ENCODE data around the gene OPCML.

OPCML gene

GRCh38 chr11:133181066-133181465 is 351.2 kb downstream of the OPCML start:
- Histone ChIP-seq H3K27ac (ENCODE audit: low read depth, low read length) (no peak overlapping the region), H3K36me3 (ENCODE audit: control insufficient read depth, insufficient read depth, low read length) (no peaks in the 10 kb centered on the region), H3K9me3 (ENCODE audit: control insufficient read depth, insufficient read depth, low read depth, low read length) (no peaks in the 10 kb centered on the region), H3K27me3 (ENCODE audit: control insufficient read depth, insufficient read depth, low read length) (no peaks in the 10 kb centered on the region), H3K4me1 (ENCODE audit: control insufficient read depth, insufficient read depth, low read length) (no peaks in the 10 kb centered on the region), H3K9ac (ENCODE audit: low read length) (no peak overlapping the region), H3K4me3 (ENCODE audit: low read depth, low read length) (no peak overlapping the region)

DNA sequence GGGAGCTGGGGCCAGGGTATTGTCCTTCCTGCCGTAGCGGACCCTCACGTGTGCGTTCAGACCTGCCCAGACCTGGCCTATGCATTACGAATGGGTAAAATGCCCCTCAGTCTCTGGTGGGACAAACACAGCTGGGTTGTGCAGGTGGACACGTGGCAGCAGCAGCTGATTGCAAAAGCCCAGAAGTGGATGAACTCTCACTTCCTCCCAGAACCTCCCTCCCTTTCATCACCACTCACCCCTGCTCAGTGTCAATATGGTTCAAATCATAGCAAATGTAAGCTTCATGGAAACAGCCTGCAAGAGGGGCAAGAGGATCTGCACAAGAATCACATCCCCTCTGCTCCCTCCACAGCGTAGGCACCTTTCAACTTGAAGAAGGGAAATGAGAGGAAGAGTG is 352.1 kb downstream of the OPCML start:
- no peak overlapping the region for H3K27ac ChIP-seq (ENCODE audit: low read depth, low read length)
- no peak overlapping the region for H3K4me3 ChIP-seq (ENCODE audit: low read depth, low read length)
- H3K9ac ChIP-seq (ENCODE audit: low read length) = no peak overlapping the region
- no peaks in the 10 kb centered on the region for H3K27me3 ChIP-seq (ENCODE audit: control insufficient read depth, insufficient read depth, low read length)
- no peaks in the 10 kb centered on the region for H3K36me3 ChIP-seq (ENCODE audit: control insufficient read depth, insufficient read depth, low read length)
- H3K9me3 ChIP-seq (ENCODE audit: control insufficient read depth, insufficient read depth, low read depth, low read length) = no peaks in the 10 kb centered on the region
- no peaks in the 10 kb centered on the region for H3K4me1 ChIP-seq (ENCODE audit: control insufficient read depth, insufficient read depth, low read length)

DNA sequence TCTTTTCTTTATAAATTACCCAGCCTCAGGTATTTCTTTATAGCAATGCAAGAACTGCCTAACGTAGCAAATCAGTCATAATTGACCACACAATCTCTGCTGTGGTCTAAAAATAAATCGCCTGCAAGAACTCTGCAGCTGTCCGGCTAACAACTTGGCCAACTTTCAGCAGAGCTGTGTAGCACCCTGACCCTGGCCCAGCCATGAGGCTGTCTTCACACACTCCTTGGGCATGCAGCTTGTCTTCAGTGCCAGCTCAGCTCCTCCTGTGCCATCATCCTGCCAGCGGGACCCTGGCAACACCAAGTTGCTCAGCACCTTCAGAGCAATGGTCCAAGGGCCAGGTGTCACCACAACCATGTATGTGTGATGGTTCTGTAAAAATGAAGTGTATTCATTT is 355.6 kb downstream of the OPCML start:
- Histone ChIP-seq H3K27ac (ENCODE audit: low read depth, low read length) (no peak overlapping the region), H3K9me3 (ENCODE audit: control insufficient read depth, insufficient read depth, low read depth, low read length) (no peaks in the 10 kb centered on the region), H3K9ac (ENCODE audit: low read length) (no peak overlapping the region), H3K4me3 (ENCODE audit: low read depth, low read length) (no peak overlapping the region), H3K36me3 (ENCODE audit: control insufficient read depth, insufficient read depth, low read length) (no peaks in the 10 kb centered on the region), H3K27me3 (ENCODE audit: control insufficient read depth, insufficient read depth, low read length) (no peaks in the 10 kb centered on the region), H3K4me1 (ENCODE audit: control insufficient read depth, insufficient read depth, low read length) (no peaks in the 10 kb centered on the region)

DNA sequence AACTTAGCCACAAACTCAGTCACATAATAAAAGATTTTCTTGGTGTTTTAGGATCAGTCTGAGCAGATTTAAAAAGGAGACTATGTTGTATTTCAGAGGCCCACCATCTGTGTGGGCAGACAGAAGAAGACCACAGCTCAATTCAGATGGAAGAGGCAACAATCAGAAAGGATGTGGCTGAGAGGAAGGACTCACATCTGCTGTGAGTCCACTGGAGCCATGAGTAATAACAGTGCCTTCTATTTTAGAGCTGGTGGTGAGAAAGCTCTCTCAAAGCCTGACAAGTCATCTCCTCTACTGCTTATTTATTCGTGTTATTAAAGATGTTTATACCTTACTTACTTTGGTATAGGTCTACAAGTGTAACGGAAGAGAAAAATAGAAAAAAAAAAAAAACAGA is 357.2 kb downstream of the OPCML start:
- no peak overlapping the region for H3K27ac ChIP-seq (ENCODE audit: low read depth, low read length)
- H3K27me3 ChIP-seq (ENCODE audit: control insufficient read depth, insufficient read depth, low read length) = no peaks in the 10 kb centered on the region
- no peaks in the 10 kb centered on the region for H3K36me3 ChIP-seq (ENCODE audit: control insufficient read depth, insufficient read depth, low read length)

GRCh38 chr11:133173810-133174412 is 358.4 kb downstream of the OPCML start:
- H3K4me1 ChIP-seq (ENCODE audit: control insufficient read depth, insufficient read depth, low read length) = no peaks in the 10 kb centered on the region
- no peak overlapping the region for H3K9ac ChIP-seq (ENCODE audit: low read length)
- no peak overlapping the region for H3K4me3 ChIP-seq (ENCODE audit: low read depth, low read length)
- H3K27ac ChIP-seq (ENCODE audit: low read depth, low read length) = no peak overlapping the region
- H3K27me3 ChIP-seq (ENCODE audit: control insufficient read depth, insufficient read depth, low read length) = no peaks in the 10 kb centered on the region
- no peaks in the 10 kb centered on the region for H3K36me3 ChIP-seq (ENCODE audit: control insufficient read depth, insufficient read depth, low read length)
- no peaks in the 10 kb centered on the region for H3K9me3 ChIP-seq (ENCODE audit: control insufficient read depth, insufficient read depth, low read depth, low read length)

More for the DNA sequence above, 357.2 kb downstream of the OPCML start:
- Histone ChIP-seq H3K4me1 (ENCODE audit: control insufficient read depth, insufficient read depth, low read length) (no peaks in the 10 kb centered on the region), H3K9ac (ENCODE audit: low read length) (no peak overlapping the region), H3K9me3 (ENCODE audit: control insufficient read depth, insufficient read depth, low read depth, low read length) (no peaks in the 10 kb centered on the region), H3K4me3 (ENCODE audit: low read depth, low read length) (no peak overlapping the region)

DNA sequence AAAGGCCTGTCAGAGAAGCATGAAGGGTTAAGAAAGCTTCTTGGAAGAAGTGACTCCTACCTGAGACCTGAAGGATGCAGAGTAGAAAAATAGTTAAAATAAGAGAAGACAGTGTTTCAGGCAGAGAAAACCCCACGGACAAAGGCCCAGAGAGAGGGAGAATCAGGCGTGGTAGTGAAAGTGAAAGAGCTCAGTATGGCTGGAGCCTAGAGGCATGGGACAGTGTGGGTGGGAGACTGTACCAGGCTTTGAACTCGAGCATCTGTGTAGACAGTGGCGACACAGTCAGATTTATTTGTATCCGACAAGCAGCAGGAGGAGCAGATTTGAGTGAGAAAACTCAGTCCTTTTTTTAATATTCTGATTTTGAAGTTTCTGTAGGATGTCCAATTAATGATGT is 360.0 kb downstream of the OPCML start:
- Histone ChIP-seq H3K9me3 (ENCODE audit: control insufficient read depth, insufficient read depth, low read depth, low read length) (no peaks in the 10 kb centered on the region), H3K36me3 (ENCODE audit: control insufficient read depth, insufficient read depth, low read length) (no peaks in the 10 kb centered on the region), H3K9ac (ENCODE audit: low read length) (no peak overlapping the region), H3K27me3 (ENCODE audit: control insufficient read depth, insufficient read depth, low read length) (no peaks in the 10 kb centered on the region), H3K4me1 (ENCODE audit: control insufficient read depth, insufficient read depth, low read length) (no peaks in the 10 kb centered on the region), H3K27ac (ENCODE audit: low read depth, low read length) (no peak overlapping the region), H3K4me3 (ENCODE audit: low read depth, low read length) (no peak overlapping the region)

GRCh38 chr11:133171374-133171773 is 360.9 kb downstream of the OPCML start:
- Histone ChIP-seq H3K27ac (ENCODE audit: low read depth, low read length) (no peak overlapping the region), H3K4me1 (ENCODE audit: control insufficient read depth, insufficient read depth, low read length) (no peaks in the 10 kb centered on the region), H3K9ac (ENCODE audit: low read length) (no peak overlapping the region), H3K27me3 (ENCODE audit: control insufficient read depth, insufficient read depth, low read length) (no peaks in the 10 kb centered on the region), H3K9me3 (ENCODE audit: control insufficient read depth, insufficient read depth, low read depth, low read length) (no peaks in the 10 kb centered on the region), H3K4me3 (ENCODE audit: low read depth, low read length) (no peak overlapping the region), H3K36me3 (ENCODE audit: control insufficient read depth, insufficient read depth, low read length) (no peaks in the 10 kb centered on the region)

- Histone ChIP-seq H3K27ac (ENCODE audit: low read depth, low read length) (no peak overlapping the region), H3K4me3 (ENCODE audit: low read depth, low read length) (no peak overlapping the region), H3K9me3 (ENCODE audit: control insufficient read depth, insufficient read depth, low read depth, low read length) (no peaks in the 10 kb centered on the region), H3K4me1 (ENCODE audit: control insufficient read depth, insufficient read depth, low read length) (peaks cover 15% of the 10 kb centered on the region), H3K27me3 (ENCODE audit: control insufficient read depth, insufficient read depth, low read length) (no peaks in the 10 kb centered on the region), H3K36me3 (ENCODE audit: control insufficient read depth, insufficient read depth, low read length) (no peaks in the 10 kb centered on the region), H3K9ac (ENCODE audit: low read length) (no peak overlapping the region)
Observed at GRCh38 chr11:133168016-133168415, 364.3 kb downstream of the OPCML start.

DNA sequence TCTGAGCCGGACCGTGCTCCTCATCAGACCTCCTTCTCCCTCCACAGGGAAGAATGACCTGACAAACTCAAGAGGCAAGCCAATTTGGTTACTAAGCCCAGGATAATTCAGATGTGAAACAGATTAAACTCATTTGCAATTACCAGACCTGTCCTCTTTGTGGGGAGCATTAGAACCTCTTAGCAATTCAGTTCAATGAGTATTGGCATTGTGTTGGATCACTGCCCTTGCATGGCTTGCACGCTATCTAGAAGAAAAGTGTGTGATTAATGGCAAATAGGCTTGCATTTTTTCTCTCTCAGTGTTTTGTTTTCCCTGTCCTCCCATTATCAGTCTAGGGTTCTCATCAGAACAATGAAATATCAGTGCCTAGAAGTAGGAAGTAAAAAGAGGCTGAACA is 365.6 kb downstream of the OPCML start:
- Histone ChIP-seq H3K9me3 (ENCODE audit: control insufficient read depth, insufficient read depth, low read depth, low read length) (no peaks in the 10 kb centered on the region), H3K27ac (ENCODE audit: low read depth, low read length) (no peak overlapping the region), H3K9ac (ENCODE audit: low read length) (no peak overlapping the region), H3K4me3 (ENCODE audit: low read depth, low read length) (no peak overlapping the region), H3K36me3 (ENCODE audit: control insufficient read depth, insufficient read depth, low read length) (no peaks in the 10 kb centered on the region), H3K27me3 (ENCODE audit: control insufficient read depth, insufficient read depth, low read length) (no peaks in the 10 kb centered on the region), H3K4me1 (ENCODE audit: control insufficient read depth, insufficient read depth, low read length) (peaks cover 15% of the 10 kb centered on the region)

DNA sequence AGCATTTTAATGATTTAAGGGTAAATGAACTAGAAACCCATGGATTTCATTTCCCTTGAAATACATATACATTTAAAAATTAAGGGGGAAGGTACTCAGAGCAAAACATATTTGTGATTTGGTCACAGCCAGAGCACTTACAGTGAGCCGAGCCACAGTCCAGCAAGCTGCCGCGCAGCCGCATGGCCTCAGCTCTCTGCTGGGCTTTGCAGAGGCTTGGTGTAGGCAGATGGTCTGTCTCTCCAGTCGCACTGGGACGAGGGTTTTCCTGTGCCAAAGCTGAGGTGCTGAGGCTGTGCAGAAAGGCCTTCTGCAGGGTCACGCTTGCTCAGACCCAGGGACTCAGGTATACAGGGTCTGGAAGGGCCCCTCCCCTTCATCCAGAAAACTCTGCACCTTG is 367.3 kb downstream of the OPCML start:
- H3K4me3 ChIP-seq (ENCODE audit: low read depth, low read length) = no peak overlapping the region
- H3K9ac ChIP-seq (ENCODE audit: low read length) = no peak overlapping the region
- no peaks in the 10 kb centered on the region for H3K9me3 ChIP-seq (ENCODE audit: control insufficient read depth, insufficient read depth, low read depth, low read length)
- peaks cover 15% of the 10 kb centered on the region for H3K4me1 ChIP-seq (ENCODE audit: control insufficient read depth, insufficient read depth, low read length)
- H3K27ac ChIP-seq (ENCODE audit: low read depth, low read length) = no peak overlapping the region
- H3K36me3 ChIP-seq (ENCODE audit: control insufficient read depth, insufficient read depth, low read length) = no peaks in the 10 kb centered on the region
- no peaks in the 10 kb centered on the region for H3K27me3 ChIP-seq (ENCODE audit: control insufficient read depth, insufficient read depth, low read length)

DNA sequence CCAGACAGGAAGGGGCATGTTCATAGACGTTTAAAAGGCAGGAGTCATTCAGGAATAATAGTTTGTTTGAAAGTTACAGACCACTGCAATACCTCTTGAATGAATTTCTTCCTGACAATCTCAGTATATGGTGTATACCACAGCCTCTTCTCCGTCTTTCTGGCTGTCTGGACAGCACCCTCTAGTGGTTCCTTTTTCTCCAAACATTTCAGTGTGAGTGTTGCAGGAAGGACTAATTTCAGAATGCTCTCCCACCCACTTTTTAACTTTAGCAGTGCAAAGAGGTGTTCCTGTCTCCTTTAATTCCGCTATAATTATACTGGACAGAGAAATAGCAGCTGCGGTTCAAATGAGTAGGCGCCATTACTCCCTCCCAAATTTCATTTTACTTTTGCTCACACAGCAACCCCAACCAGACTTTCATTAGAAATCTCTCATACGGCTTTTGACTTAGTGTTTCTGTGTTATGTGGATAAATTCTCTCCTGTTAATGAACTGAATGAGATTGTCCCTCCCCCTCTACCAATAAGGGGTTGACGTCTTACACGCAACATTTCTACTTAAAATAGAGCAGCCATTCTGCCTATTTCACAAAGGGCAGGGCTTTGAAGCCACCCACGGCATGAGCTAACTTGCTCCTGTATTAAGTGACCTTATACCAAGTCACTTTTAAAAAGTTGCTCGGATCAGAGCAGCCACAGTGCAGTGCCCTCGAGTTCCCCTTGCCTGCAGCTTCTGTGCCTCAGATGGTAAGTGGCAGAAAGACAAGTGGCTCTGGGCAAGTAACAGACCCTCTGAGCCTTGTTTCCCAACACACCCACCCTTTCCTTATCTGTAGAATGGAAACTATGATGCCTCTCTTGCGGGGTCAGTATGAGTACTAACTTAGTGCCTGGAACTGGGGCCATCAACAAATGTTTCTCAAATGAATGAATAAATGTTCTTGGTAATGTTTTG is 368.6 kb downstream of the OPCML start:
- Histone ChIP-seq H3K4me3 (ENCODE audit: low read depth, low read length) (no peak overlapping the region), H3K4me1 (ENCODE audit: control insufficient read depth, insufficient read depth, low read length) (peaks cover 15% of the 10 kb centered on the region), H3K9me3 (ENCODE audit: control insufficient read depth, insufficient read depth, low read depth, low read length) (no peaks in the 10 kb centered on the region), H3K27ac (ENCODE audit: low read depth, low read length) (no peak overlapping the region), H3K9ac (ENCODE audit: low read length) (no peak overlapping the region), H3K36me3 (ENCODE audit: control insufficient read depth, insufficient read depth, low read length) (no peaks in the 10 kb centered on the region), H3K27me3 (ENCODE audit: control insufficient read depth, insufficient read depth, low read length) (no peaks in the 10 kb centered on the region)
